GM19240 (cell line): ENCODE data around the gene COL4A1.

ENCODE experiments used
- DNase-seq: peaks from one replicate; pipeline ENCODE4 v3.0.0; 2011; ENCODE audit warnings: low spot score; ENCODE audit not compliant: insufficient read length

Gene COL4A1

DNA sequence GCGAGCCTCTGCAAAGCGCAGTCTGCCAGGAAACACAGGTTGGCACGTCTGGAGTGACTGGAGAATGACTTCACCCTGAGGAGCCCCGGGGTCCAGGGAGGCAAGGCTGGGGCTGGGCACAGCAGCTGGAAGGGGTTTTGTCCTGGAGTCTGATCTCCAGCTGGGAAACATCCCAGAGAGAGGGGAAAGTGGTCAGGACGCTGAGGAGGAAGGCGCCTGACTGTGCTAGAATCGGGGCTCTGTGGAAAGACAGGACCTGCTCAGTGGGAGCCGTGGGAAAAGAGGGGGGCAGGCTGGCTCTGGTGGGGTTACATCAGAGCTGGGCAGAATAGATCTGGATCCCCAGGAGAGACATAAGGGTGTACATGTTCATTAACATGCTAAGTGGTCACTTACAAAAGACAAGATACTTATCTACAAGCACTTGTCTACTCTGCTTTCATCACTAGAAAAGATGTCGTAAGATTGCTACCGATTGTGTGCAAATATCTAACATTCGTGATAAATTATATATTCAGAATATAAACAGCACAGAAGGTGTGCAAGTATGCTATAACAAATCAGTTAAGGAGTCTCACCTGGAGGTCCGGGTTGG lies 106.6 kb downstream of the COL4A1 start:
- no peak for DNase-seq

DNA sequence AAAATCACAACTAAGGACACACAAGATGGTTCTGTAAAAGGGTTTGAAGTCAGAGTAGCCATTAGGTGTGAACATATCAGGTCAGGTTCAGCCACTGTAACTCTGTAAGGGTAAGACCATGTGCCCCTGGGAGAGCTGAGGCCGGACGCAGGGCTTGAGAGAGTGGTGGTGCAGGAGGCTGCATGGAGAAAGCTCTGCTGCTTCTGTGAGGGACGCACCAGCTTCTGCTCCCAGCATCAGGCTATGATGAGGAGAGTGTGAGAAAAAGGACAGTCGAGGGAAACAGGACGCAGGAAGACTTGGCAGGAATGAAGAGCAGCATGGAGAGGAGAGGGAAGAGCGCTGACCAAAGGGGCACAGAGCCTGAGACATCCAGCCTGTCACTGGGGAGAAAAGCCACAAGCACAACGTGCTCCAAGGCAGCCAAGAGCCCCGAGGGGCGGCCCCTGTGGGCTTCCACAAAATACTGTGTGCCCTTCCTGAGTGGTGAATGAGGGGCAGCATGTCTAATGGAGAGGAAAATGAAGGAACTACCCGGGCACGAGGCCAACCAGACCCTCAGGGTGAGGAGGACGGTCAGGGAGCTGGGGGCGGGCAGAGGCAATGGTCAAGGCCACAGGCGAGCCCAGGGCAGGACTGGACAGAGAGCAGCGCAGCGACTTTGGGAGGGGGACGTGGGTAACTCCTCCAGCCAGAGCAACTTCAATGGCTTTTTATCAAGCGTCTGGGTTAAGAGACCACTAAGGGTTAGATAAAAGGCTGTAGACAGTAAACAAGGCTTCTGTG lies 107.7 kb downstream of the COL4A1 start:
- no peak for DNase-seq

DNA sequence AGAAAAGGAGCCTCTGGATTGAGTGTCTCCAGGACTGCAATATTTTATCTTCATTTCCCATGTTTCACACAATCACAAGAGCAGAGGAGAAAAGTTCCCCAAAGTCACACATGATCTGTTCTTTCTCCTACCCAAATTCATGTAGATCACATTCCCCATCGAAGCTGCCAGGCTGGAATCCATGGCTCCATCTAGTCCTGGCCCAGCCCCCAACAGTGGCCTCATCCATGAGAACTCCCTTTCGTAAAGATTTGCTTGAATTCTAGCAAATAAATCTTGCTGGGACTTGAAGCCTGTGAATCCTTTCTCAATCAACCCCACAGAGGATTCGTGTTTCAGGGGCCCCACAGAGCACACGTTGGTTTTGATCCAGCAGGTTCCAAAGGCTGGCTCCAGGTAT lies 109.5 kb downstream of the COL4A1 start:
- no peak for DNase-seq

DNA sequence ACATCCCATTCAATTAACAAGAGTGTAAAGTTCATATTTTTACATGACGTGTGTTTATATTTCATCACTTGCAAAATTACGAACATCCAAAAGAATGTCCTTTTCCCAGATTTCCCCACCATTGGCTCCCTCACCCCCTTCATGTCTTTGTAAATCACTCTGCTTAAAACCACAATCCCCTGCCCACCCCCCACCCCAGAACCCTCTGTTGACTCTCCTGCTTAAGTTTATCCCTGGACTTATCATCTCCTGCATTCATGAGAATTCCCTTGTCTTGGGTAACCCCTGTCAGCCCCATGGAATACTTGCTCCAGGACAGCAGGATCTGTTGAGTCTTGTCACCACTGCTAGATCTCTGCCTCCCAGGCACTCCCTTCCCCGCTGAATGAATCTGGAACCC lies 109.9 kb downstream of the COL4A1 start:
- DNase-seq: no peak

DNA sequence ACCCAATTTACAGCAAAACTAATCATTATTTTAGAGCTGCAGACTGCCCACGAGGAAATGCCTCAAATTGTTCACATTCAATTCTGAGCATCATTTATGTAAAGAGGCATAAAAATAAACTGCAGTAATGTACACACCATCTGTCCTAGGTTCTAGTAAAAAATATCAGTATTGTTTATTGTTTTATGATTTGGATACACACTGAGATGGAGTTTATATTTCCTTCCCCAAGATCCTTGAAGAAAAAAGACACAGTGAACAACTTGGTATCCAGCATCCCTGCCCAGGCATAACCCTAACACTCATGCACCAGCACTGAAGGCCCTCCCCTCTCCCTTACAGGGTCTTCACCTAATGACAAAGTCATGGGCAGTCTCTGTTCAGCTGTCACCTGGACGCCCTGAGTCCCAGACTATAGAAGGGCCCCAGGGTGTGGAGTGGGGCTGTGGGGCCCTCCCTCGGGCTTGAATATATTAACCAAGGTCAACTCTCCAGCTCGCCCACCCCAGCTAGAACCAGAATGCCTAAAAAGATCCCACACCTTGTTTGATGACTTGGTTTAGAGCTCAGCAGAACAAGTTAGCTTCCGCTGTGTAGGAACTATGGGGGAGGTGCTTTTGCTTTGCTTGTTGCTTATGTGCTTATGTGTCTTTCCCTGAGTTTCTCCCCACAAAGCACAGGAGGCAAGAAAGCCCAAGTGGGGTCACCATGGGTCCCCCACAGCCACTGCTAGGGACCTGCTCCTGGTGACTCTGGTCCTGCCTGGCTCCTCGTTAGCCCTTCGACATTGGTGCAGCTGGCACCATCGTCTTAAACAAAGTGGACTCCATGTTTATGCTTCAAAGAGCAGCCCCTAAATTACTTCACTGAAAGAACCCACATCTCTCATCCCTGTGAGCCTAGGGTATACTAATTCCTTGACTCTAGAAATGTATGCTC lies 111.1 kb downstream of the COL4A1 start:
- DNase-seq: no peak

DNA sequence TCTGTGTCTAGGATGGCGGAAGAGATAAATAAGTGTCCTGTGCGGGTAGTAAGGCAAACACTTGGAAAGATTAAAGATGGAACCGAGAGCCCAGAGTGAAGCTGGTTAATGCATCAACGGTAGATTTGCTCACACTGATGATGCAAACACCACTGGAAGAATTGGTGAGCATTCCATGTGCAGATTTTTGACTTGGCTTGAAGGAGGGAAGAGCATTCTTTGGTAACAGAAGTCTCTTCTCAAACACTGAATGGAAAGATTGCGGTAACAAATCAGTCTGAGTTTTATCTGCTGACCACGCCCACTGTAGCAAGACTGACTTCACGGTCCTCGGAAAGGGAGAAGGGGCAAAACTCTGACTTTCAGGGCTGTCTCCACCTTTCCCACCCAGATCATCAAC lies 112.5 kb downstream of the COL4A1 start:
- no peak for DNase-seq

DNA sequence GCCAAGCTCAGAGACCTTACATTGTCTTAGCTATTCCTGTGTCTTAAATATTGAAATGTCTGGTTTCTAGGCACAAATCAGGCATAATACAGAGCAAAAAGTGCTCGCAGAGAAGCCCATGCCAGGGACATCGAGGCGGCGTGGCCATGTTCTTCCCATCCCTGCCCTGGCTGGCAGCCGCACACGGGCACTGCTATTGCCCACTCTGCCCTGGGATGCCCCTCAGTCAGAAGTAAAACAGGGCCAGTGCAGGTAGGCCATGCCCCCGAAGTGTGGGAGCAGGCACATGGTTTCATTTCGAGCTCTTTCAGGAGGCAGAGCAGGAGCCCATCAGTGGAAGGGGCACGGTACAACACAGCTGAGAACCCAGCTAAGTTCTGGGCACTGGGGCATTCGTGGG lies 113.5 kb downstream of the COL4A1 start:
- no peak for DNase-seq

DNA sequence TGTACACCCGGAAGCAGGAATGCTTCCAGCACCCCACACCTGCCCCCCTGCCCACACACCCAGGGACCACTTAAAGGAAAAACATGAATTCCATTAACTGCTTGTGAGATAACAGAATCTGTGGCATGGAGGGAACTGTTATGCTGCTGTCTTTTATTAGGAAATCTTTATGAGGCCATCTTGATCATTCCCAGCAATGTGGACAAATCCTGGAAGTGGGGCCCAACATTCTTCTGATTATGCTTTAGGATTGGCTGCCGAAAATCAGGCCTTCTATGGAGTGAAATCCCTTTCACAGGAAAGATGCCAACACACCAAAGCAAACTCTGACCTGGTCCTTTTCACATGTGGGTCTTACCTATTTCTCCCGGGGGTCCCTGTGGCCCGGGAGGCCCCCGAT lies 114.5 kb downstream of the COL4A1 start:
- DNase-seq: no peak

DNA sequence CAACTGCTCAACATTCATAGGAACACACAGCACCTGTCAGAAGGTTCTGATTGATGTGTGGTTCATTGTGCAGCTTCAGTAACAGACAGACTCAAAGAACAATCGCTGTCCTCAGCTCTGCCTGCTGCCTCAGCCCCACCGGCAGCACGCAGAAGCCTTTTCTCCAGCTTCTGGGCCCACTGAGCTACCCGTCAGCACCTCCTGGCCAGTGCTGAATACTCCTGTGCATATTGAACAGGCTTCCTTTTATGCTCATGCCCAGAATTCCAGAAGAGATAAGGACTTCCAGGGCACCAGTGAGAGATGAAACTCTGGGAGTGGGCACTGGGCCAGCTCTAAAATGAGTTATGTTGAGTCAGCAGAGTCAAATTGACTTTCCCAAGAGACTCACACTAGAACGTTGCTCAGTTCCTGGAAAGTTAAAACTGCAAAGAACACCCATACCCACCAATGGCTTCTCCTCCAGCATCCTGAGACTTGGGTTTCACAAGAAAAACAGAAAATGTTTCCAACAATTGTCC lies 119.3 kb downstream of the COL4A1 start:
- no peak for DNase-seq

DNA sequence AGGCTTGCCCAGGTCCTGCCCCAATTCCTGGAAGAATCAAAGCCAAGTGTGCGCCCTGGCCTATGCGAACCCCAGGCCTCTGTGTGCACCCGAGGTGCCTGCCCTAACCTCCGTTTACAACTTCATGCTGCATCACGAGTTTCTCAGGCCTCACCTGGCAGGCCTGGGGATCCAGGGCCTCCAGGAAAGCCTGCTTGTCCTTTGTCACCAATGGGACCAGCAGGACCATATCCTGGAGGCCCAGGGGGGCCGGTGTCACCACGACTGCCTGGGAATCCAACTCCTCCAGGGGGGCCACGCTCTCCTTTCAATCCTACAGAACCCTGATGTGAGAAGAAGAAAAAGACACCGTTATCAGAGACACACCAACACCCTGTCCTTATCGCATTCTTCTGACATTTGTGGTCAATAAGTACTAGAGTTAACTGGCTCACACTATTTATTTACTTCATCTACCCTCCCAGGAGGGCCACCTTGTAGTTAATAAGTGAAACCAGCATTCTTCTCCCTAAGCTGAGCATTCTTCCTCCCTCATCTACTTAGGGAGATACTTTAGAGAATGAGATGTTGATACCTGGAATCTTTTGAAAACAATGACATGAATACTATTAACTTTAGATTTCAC lies 120.6 kb downstream of the COL4A1 start:
- no peak for DNase-seq

DNA sequence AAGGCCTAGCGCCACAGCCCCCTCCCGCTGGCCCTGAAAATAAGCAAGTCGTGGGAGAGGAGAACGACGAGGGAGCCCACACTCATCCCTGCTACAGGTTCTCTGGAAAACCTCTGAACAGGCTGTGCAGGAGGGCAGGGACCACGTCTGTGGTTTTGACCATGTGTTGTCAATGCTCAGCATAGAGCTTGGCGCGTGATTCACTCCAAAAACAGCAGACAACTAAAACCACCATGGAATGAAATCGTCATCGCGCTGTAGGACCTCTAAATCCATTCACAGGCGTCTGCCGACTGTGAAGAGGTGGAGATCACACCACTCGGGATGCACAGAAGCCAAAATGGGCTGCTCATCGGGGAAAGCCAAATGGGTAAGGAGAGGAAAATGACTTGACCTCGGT lies 121.3 kb downstream of the COL4A1 start:
- DNase-seq: no peak

DNA sequence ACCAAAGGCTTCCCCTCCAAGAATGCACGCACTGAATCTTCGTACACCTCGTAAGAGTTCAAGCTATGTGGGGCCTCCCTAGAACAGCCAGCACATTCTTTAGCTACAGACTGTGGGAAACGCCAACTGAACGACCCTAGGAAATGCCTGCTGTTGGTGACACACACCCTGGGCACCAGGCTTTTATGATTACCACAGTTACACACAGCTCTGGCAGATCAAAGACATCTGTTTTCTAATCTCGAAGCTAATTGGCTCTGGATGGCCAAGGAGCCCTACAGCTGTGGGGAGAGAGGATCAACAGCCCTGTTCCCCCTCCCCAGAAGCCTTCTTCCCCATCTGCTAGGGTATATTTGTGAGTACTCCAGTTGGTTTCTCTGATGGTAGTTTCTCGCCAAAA lies 123.0 kb downstream of the COL4A1 start:
- no peak for DNase-seq

DNA sequence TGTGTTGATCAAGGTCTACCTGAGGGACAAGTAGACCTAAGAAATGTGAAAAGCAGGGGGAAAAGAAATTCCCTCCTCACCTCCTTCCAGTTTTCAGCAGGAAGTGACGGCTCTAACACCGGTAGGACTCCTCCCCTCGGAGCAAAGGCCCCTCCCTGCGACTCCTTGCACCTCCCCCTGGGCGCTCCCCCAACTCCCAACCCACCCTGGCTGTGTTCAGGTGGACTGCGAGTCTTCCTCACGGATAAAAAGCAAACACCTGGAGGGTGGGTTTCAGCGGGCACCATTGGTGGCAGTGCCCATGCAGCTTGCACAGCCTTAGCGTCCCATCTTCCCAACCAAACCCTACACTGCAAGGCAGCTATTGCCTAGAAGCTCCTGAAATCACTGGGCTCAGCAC lies 124.5 kb downstream of the COL4A1 start:
- DNase-seq: no peak

DNA sequence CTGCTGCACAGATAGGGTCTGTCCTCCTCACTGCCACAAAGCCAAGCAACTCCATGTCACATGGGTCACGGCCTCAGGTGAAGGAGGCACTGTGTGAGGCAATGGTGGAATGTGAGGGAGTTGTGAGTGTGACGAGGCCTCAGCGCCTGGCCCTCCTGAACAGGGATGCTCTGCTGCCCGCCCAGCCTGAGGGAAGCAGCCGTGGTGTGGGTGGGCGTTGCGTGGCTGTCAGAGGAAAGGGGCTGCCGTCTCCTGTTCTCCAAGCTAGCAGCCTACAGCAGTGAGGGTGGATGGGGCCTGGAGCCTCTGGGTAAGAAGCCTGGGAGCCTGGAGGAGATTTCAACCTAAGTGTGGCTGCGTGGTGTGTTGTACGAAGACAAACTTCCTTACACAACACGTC lies 125.0 kb downstream of the COL4A1 start:
- no peak for DNase-seq

DNA sequence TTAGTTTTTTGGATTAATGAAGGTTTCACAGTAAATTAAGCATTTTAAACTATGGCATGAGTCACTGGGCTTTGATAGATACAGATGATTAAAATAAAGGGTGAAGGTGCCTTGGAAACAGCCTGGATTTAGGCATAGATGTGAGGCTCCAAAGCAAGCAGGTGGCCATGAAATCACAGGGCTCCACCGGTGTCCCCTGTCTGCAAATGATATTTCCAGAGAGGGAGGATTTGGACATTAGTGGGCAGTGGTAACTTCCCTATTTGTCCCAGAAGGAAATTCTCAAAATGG lies 127.2 kb downstream of the COL4A1 start:
- no peak for DNase-seq

DNA sequence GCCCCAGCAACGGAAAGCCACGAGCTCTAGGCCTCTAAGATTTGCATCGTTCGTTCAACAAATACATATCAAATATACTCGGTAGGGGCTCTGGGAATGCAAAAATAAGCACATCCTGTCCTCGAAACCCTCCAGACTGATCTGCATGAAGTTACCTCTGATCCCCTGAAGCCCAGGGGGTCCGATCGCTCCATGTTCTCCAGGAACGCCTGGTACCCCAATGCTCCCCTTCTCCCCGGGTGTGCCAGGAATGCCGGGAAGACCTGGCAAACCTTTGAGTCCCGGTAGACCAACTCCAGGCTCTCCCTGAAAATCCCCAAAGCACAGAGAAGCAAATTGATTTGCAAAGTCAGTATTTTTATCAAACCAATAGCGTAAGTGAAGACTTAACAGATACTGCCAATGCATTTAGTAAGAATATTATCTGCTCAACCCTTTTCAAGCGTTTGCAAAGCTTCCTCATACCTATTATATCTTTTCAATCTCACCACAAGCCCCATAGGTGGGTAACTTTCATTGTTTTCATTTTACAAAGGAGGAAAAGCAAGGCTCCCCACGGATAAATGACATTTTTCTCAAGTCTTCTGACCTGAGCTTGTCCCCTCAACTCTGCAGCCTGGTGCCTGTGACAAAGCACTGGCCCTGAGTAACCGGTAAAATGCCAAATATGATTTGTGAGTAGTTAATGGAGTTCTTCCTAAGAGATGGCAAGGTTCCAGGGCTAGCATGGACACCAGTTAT lies 127.7 kb downstream of the COL4A1 start:
- no peak for DNase-seq

DNA sequence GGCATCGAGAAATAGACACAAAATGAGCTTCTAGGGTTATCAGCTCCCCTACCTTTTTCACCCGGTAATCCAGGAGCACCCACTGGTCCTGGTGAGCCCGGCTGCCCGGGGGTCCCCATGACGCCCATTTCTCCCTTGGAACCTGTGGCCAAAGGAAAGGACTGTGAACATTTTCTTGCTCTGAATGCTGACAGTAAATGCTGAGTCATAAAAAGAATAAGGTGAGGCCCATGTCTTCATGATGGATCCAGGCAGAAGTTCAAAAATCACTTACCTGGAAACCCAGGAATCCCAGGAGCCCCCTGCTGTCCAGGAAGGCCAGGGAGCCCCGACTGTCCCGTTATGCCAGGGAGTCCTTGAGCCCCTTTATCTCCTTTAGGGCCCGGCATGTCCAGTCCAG lies 129.2 kb downstream of the COL4A1 start:
- DNase-seq: no peak

DNA sequence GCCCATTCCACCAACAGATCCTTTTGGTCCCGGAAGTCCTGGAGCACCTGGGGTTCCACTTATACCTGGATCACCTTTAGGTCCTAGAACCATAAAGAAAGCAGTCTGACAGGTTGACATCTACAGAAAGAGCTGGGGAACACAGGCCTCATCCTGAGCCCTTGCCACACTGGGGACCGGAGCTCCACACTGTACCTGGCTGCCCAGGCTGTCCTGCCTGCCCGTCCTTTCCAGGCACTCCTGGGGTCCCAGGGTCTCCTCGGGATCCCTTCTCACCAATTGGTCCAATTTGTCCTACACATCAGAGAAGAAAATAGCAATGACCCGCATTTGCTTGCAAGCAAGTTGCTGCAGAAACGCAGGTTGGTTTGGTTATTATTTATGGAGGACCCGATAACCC lies 130.5 kb downstream of the COL4A1 start:
- DNase-seq: no peak

DNA sequence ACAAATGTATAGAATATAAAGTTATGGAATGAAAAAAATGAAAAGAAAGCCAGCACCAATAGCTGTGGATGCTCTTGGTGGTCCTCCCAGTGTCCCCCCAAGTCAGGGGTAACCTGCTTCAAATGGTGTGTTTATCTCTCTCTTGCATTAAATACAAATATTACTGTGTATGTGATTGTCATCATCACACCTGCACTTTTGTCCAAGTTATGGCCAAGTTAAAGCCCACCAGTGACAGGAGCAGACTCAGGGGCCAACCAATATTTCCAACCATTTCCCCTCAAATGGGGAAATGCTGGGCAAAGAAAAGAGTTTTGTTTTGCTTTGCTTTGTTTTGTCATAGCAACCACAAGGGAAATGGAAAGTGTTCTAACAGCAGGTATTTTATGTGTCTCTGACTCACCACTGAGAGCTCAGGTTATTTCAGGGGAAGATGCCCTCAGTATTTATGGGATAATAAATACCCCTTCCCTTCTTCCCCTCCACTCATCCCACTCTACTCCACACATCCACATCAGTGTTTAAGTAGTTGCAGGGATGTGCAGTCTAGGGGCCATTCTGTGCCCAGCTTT lies 133.6 kb downstream of the COL4A1 start:
- no peak for DNase-seq

DNA sequence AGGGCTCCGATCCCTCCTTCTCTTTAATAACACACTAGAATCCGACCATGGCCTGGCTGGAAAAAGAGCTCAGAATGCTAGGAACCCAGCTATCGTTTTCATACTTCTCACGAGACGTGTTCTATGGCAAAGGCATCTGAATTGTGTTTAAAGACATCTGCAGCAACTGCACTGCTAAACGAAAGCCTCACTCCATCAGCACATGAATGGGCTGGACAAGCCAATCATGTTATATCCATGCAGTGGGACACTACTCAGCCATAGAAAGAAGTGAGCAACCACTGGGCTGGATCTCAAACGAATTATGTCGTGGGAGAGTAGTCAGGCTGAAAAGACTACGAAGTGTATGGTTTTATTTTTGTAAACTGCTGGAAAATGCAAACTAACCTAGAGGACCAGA lies 136.1 kb downstream of the COL4A1 start:
- DNase-seq: no peak
